HepG2 (cell line): Measurements from ENCODE around the gene THRA. TPM values are rescaled to one million over a fixed set of nuclear protein-coding genes. Genes with fewer than 3 reads are reported as not detected.

Experiments used
- ARNT2 ChIP-seq: sonication (generic); formaldehyde crosslinking; IDR thresholded peaks from 2 replicates; pipeline ENCODE4 v1.8.0; 2022; ENCODE audit warnings: mild to moderate bottlenecking, low read depth, missing genetic modification reagents, moderate library complexity
- CEBPG ChIP-seq: IDR thresholded peaks from 2 replicates; pipeline ENCODE4 v1.6.1; 2016
- HOXA3 ChIP-seq: sonication (generic); formaldehyde crosslinking; IDR thresholded peaks from 2 replicates; pipeline ENCODE4 v1.5.0; 2020; ENCODE audit warnings: missing genetic modification reagents
- JDP2 ChIP-seq: sonication (generic); formaldehyde crosslinking; IDR thresholded peaks from 2 replicates; pipeline ENCODE4 v1.8.1; 2022; ENCODE audit warnings: missing genetic modification reagents, borderline replicate concordance
- KDM5A ChIP-seq: fragments of 200-600 bp; sonication (generic); IDR thresholded peaks from 2 replicates; pipeline ENCODE4 v1.7.0; 2018; ENCODE audit warnings: antibody characterized with exemption, mild to moderate bottlenecking, low read length, borderline replicate concordance
- NONO ChIP-seq, 2 experiments: fragments of 450-650 bp in 1 of 2; sonication (generic) in 1 of 2; formaldehyde crosslinking in 1 of 2; IDR thresholded peaks in 1 of 2; conservative IDR thresholded peaks in 1 of 2; 2 replicates each; pipeline versions ENCODE4 v1.6.1 to v1.8.0; 2017 to 2022; ENCODE audit warnings: mild to moderate bottlenecking in 1 of 2, missing genetic modification reagents in 1 of 2, moderate library complexity in 1 of 2
- PHB2 ChIP-seq: fragments of 450-650 bp; IDR thresholded peaks from 2 replicates; pipeline ENCODE4 v1.6.1; 2018; ENCODE audit not compliant: partially characterized antibody
- SP2 ChIP-seq: sonication (generic); formaldehyde crosslinking; IDR thresholded peaks from 2 replicates; pipeline ENCODE4 v1.5.1; 2020; ENCODE audit warnings: mild to moderate bottlenecking, missing genetic modification reagents
- TFDP2 ChIP-seq: sonication (generic); formaldehyde crosslinking; IDR thresholded peaks from 2 replicates; pipeline ENCODE4 v1.4.0; 2020; ENCODE audit warnings: missing genetic modification reagents
- ZNF572 ChIP-seq: sonication (generic); formaldehyde crosslinking; IDR thresholded peaks from 2 replicates; pipeline ENCODE4 v1.5.1; 2020; ENCODE audit warnings: mild to moderate bottlenecking, missing genetic modification reagents
- polyA plus RNA-seq, 8 experiments: library from polyadenylated mRNA; depleted of rRNA in 3 of 8; stranded (reverse) in 7 of 8; unstranded in 1 of 8; fragments of >200 nt; fragmentation: Illumina TruSeq in 4 of 8; extraction: Trizol in 4 of 8; gene quantifications; 2 replicates each; pipeline versions ENCODE4 v1.2.1 to v1.2.3, GENCODE V29; 2011 to 2016; ENCODE audit warnings: low read depth in 4 of 8, missing spikeins in 1 of 8, mixed read lengths in 1 of 8; ENCODE audit not compliant: insufficient read depth in 1 of 8
- total RNA-seq, 5 experiments: library from RNA; depleted of rRNA; stranded (reverse); fragments of >200 nt; fragmentation: Illumina TruSeq; extraction: Trizol; gene quantifications; 2 replicates each; pipeline ENCODE4 v1.2.3, GENCODE V29; 2016; ENCODE audit warnings: low read depth in 1 of 5
- TF ChIP-seq, protein P1 (sequence below): sonication (generic); formaldehyde crosslinking; IDR thresholded peaks from 2 replicates; pipeline ENCODE4 v1.5.1; 2020; ENCODE audit warnings: mild to moderate bottlenecking, moderate library complexity, missing genetic modification reagents
- TF ChIP-seq, protein P2 (sequence below): sonication (generic); formaldehyde crosslinking; IDR thresholded peaks from 2 replicates; pipeline ENCODE4 v1.4.0; 2020; ENCODE audit warnings: missing genetic modification reagents, borderline replicate concordance
- TF ChIP-seq, protein P3 (sequence below): sonication (generic); formaldehyde crosslinking; IDR thresholded peaks from 2 replicates; pipeline ENCODE4 v1.5.0; 2020; ENCODE audit warnings: mild to moderate bottlenecking, missing genetic modification reagents
- TF ChIP-seq, protein P4 (sequence below): sonication (generic); formaldehyde crosslinking; conservative IDR thresholded peaks from 2 replicates; pipeline ENCODE4 v1.4.0; 2020; ENCODE audit warnings: missing genetic modification reagents
- TF ChIP-seq, protein P5 (sequence below): sonication (generic); formaldehyde crosslinking; IDR thresholded peaks from 2 replicates; pipeline ENCODE4 v1.4.0; 2020; ENCODE audit warnings: missing genetic modification reagents, borderline replicate concordance

The THRA gene
- total and polyA plus RNA-seq, 2 of the 13 experiments (the other 11 are each of a cell fraction or from before 2014, with no cell fraction given): 8.0 to 9.9 TPM

DNA sequence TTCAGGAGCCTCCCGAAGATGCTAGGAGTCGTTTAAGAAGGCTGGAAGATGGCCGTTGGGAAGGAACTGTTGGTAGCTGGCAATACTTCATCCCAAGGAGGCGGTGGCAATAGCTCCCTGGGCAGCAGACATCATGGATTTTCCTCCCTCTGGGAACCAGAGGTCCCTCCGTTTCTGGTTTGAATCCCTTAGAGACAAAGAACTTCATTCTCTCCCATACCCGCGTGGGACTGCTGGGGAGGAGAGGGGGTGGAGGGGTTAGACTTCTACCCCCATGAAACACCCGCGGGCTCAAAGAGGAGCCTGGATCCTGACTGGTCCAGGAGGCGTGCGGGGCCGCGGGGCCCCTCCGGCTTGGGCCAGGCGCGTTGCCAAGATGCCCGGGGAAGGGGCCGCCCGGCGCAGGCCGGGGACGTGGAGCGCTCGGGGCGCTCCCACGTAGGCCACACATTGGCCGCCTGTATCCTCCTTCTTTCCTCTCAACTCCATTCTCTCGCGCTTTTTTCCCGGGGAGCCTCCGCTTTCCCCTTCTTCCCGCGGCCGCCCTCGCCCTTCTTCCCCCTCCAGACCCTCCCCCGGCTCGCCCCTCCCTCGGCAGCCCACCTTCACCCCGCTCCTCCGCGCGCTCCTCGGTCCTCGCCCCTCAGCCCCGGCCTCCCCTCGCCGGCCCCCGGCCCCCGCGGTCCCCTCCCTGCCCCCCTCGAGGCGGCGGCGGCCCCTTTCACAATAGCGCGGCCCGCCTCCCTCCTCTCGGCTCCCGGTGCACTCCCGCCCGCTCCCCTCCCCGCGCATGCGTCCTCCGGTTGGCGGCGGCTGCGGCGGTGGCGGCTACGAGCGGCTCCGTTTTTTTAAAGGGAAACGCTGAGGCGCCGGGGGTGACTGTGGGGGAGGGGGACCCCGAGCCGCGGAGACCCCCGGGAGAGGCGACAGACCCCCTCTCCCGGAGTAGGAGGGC, 58.7 kb downstream of the THRA start, which contains the start of gene MSL1 (continued):
- TF ChIP-seq, protein P1, sequence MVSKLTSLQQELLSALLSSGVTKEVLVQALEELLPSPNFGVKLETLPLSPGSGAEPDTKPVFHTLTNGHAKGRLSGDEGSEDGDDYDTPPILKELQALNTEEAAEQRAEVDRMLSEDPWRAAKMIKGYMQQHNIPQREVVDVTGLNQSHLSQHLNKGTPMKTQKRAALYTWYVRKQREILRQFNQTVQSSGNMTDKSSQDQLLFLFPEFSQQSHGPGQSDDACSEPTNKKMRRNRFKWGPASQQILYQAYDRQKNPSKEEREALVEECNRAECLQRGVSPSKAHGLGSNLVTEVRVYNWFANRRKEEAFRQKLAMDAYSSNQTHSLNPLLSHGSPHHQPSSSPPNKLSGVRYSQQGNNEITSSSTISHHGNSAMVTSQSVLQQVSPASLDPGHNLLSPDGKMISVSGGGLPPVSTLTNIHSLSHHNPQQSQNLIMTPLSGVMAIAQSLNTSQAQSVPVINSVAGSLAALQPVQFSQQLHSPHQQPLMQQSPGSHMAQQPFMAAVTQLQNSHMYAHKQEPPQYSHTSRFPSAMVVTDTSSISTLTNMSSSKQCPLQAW (CRISPR knock-in tag): 0 out of 2 replicates have a peak, but pooled peaks have one; percentile 42
- TF ChIP-seq, protein P2, sequence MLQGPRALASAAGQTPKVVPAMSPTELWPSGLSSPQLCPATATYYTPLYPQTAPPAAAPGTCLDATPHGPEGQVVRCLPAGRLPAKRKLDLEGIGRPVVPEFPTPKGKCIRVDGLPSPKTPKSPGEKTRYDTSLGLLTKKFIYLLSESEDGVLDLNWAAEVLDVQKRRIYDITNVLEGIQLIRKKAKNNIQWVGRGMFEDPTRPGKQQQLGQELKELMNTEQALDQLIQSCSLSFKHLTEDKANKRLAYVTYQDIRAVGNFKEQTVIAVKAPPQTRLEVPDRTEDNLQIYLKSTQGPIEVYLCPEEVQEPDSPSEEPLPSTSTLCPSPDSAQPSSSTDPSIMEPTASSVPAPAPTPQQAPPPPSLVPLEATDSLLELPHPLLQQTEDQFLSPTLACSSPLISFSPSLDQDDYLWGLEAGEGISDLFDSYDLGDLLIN (CRISPR knock-in tag): no peak
- TF ChIP-seq, protein P3, sequence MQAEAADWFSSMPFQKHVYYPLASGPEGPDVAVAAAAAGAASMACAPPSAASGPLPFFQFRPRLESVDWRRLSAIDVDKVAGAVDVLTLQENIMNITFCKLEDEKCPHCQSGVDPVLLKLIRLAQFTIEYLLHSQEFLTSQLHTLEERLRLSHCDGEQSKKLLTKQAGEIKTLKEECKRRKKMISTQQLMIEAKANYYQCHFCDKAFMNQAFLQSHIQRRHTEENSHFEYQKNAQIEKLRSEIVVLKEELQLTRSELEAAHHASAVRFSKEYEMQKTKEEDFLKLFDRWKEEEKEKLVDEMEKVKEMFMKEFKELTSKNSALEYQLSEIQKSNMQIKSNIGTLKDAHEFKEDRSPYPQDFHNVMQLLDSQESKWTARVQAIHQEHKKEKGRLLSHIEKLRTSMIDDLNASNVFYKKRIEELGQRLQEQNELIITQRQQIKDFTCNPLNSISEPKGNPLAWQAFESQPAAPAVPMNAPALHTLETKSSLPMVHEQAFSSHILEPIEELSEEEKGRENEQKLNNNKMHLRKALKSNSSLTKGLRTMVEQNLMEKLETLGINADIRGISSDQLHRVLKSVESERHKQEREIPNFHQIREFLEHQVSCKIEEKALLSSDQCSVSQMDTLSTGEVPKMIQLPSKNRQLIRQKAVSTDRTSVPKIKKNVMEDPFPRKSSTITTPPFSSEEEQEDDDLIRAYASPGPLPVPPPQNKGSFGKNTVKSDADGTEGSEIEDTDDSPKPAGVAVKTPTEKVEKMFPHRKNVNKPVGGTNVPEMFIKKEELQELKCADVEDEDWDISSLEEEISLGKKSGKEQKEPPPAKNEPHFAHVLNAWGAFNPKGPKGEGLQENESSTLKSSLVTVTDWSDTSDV (CRISPR knock-in tag): no peak
- TF ChIP-seq HOXA3 (CRISPR knock-in tag) (0 out of 2 replicates have a peak, but pooled peaks have one; percentile 0), SP2 (CRISPR knock-in tag) (no peak), ARNT2 (CRISPR knock-in tag) (0 out of 2 replicates have a peak, but pooled peaks have one; percentile 62), ZNF572 (CRISPR knock-in tag) (0 out of 2 replicates have a peak, but pooled peaks have one; percentile 38), TFDP2 (CRISPR knock-in tag) (peak; percentile 63; the same call in 1 of the 2 replicates), KDM5A (peak; percentile 34; the same call in 1 of the 2 replicates), PHB2 (no peak), CEBPG (CRISPR knock-in tag) (peak; percentile 72), NONO (IDR thresholded peaks at IDR 0.05) (no peak), NONO (CRISPR knock-in tag; conservative IDR thresholded peaks at IDR 0.05) (peak; percentile 75; the same call in 1 of the 2 replicates), JDP2 (no peak)
- TF ChIP-seq, protein P4, sequence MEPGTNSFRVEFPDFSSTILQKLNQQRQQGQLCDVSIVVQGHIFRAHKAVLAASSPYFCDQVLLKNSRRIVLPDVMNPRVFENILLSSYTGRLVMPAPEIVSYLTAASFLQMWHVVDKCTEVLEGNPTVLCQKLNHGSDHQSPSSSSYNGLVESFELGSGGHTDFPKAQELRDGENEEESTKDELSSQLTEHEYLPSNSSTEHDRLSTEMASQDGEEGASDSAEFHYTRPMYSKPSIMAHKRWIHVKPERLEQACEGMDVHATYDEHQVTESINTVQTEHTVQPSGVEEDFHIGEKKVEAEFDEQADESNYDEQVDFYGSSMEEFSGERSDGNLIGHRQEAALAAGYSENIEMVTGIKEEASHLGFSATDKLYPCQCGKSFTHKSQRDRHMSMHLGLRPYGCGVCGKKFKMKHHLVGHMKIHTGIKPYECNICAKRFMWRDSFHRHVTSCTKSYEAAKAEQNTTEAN (CRISPR knock-in tag): no peak
- TF ChIP-seq, protein P5, sequence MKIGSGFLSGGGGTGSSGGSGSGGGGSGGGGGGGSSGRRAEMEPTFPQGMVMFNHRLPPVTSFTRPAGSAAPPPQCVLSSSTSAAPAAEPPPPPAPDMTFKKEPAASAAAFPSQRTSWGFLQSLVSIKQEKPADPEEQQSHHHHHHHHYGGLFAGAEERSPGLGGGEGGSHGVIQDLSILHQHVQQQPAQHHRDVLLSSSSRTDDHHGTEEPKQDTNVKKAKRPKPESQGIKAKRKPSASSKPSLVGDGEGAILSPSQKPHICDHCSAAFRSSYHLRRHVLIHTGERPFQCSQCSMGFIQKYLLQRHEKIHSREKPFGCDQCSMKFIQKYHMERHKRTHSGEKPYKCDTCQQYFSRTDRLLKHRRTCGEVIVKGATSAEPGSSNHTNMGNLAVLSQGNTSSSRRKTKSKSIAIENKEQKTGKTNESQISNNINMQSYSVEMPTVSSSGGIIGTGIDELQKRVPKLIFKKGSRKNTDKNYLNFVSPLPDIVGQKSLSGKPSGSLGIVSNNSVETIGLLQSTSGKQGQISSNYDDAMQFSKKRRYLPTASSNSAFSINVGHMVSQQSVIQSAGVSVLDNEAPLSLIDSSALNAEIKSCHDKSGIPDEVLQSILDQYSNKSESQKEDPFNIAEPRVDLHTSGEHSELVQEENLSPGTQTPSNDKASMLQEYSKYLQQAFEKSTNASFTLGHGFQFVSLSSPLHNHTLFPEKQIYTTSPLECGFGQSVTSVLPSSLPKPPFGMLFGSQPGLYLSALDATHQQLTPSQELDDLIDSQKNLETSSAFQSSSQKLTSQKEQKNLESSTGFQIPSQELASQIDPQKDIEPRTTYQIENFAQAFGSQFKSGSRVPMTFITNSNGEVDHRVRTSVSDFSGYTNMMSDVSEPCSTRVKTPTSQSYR (CRISPR knock-in tag): peak; percentile 66; the same call in 1 of the 2 replicates
